Astrocyte of the cerebellum (primary cell): ENCODE measurements around the gene TTI1.

ENCODE experiments used
- DNase-seq: peaks from one replicate; pipeline ENCODE4 v3.0.0-alpha.2; 2011; ENCODE audit warnings: low read depth
- H3K4me3 ChIP-seq: 2 replicates; pipeline ENCODE4 v1.5.1; 2011; ENCODE audit warnings: mild to moderate bottlenecking, low read depth, low read length, moderate library complexity
- CTCF ChIP-seq: IDR thresholded peaks from 2 replicates; pipeline ENCODE4 v1.5.1; 2012; ENCODE audit warnings: low read length, low read depth, moderate library complexity, mild to moderate bottlenecking; ENCODE audit errors: missing control alignments
- in situ Hi-C: cut with HindIII; loops from 2 replicates; pipeline ENCODE4 v1.10.0; 2017; ENCODE audit warnings: low sequenced_read_pairs

Gene TTI1

GRCh38 chr20:37945091-37945547 lies 88.1 kb downstream of the TTI1 start:
- no peak for DNase-seq
- in situ Hi-C loops: no loop called here
- TF ChIP-seq CTCF: no peak
- H3K4me3 ChIP-seq: no peak overlapping the region

- in situ Hi-C loops: no loop called here
- H3K4me3 ChIP-seq: no peak overlapping the region
- no peak for DNase-seq
- no peak for TF ChIP-seq CTCF
Observed at GRCh38 chr20:37944456-37944981, 88.7 kb downstream of the TTI1 start.

- no peak overlapping the region for H3K4me3 ChIP-seq
- in situ Hi-C loops: no loop called here
- no peak for TF ChIP-seq CTCF
- no peak for DNase-seq
Observed at GRCh38 chr20:37943501-37944455, 89.5 kb downstream of the TTI1 start.

GRCh38 chr20:37943033-37943432 lies 90.2 kb downstream of the TTI1 start:
- H3K4me3 ChIP-seq: no peak overlapping the region
- no peak for TF ChIP-seq CTCF
- DNase-seq: no peak
- in situ Hi-C loops: no loop called here

GRCh38 chr20:37941992-37942391 lies 91.3 kb downstream of the TTI1 start:
- in situ Hi-C loops: no loop called here
- no peak for TF ChIP-seq CTCF
- H3K4me3 ChIP-seq: no peak overlapping the region
- DNase-seq: no peak

GRCh38 chr20:37941332-37941731 lies 91.9 kb downstream of the TTI1 start:
- H3K4me3 ChIP-seq: no peak overlapping the region
- no peak for DNase-seq
- in situ Hi-C loops: no loop called here
- no peak for TF ChIP-seq CTCF
